DMS53 (cell line): ENCODE data around the gene ZNF846.
"Not testable (repeated sequence)": the region's sequence is repeated elsewhere in the genome, so short reads cannot be mapped to it uniquely, and the experiment has no call there.

Source experiments
- DNase-seq: peaks from one replicate; lab custom pipeline; 2025; lab: John Stamatoyannopoulos, UW

Gene ZNF846

GRCh38 chr19:9768175-9769112 lies at the start of gene ZNF846:
TSS of gene ZNF846 (minus strand) at chr19:9768738. CDS start at chr19:9764950, 3,788 bp downstream.
- DNase-seq, result peak; percentile 97

DNA sequence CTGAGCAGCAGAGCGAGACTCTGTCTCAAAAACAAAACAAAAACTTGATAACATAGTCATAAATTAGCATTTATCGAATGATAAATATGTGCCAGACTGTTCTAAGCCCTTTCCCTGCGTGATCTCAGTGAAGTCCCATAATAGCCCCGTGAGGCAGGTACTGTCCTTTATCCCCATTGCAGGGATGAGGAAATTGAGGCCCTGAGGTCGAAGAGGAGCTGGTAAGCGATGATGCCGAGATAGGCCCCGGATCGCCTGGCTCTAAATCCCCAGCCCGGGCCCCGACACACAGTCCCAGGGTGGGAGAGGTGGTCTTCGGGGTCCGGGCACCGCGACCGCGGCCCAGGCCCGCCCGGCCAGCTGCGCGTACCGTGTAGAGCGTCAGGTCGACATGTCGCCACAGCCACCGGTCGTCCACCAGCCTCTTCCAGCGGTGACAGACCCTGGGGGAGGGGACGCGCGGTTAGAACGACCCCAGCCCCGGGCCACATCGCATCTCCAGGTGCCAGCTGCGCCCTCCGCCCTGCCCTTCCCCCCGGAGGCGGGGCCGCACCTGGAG lies 49.7 kb upstream of the ZNF846 start:
- no peak for DNase-seq

DNA sequence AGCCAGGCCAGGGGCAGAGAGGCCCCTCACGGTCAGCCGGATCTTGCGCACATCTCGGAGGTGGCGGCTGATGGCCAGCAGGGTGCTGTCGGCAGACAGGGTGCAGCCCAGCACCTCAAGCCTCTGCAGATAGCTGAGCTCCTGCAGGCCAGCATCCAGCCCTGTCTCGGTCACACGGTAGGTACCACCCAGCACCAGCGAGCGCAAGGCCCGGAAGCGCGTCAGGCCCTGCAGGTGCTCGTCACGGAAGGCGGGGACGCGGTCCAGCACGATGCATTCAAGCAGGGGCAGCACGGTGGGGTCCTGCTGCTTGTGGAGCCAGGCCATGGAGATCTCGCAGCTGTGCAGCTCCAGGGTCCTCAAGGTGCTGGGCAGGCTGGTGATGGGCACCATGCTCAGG lies 42.6 kb upstream of the ZNF846 start:
- DNase-seq, result no peak

DNA sequence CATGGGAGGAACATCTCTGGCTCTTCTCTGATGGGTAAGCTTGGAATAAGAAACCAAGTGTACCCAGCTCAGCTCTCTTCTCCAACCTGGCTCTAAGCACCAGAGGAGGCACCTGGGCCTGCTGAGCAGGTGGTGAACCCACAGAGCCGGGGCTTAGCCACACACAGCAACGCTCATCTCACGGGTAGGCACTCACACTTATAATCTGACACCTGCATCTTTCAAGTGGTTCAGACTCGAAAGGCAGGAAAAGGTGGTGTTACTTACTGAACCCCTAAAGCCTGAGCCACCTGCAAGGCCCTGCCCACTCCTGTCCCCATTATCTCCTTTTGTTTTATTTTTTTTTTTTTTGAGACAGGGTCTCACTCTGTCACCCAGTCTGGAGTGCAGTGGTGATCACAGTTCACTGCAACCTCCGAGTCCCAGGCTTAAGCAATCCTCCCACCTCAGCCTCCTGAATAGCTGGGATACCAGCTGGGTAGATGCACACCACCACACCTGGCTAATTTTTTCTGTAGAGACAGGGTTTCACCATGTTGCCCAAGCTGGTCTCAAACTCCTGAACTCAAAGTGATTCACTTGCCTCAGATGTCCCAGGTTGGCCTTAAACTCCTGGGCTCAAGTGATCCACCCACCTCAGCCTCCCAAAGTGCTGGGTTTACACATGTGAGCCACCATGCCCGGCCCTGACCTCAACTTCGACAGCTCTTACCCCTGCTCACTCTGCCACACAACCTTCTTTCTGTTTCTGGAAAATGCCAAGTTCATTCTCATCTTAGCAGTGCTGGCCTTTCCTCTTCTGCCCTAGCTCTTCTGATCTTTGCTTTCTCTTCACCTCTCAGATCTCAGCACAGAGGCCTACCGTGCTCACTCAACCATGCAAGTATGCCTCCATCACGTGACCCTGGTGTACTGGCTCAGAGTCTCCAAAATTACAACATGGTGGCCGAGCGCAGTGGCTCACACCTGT lies 40.6 kb upstream of the ZNF846 start:
- no peak for DNase-seq

- no peak for DNase-seq
Measured at GRCh38 chr19:9806803-9807202, 38.3 kb upstream of the ZNF846 start.

GRCh38 chr19:9801976-9802375 lies 33.4 kb upstream of the ZNF846 start:
- no peak for DNase-seq

GRCh38 chr19:9799162-9799561 lies 30.6 kb upstream of the ZNF846 start:
- no peak for DNase-seq

DNA sequence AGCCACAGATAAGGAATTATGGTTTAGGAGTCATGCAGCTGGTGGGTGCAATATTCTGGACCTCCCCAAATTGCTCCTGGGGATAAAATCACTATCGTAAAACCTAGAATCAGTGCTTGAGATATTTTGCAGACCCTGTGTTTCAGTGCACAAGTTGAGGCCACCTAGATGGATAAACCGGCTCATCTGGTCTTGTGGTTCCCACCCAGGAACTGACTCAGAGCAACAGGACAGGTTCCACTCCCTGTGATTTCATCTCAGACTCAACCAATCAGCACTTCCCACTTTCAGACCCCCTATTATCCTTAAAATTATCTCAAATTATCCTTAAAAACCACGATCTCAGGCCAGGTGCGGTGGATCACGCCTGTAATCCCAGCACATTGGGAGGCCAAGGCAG lies 29.3 kb upstream of the ZNF846 start:
- no peak for DNase-seq

- peak; percentile 93 for DNase-seq
Measured at GRCh38 chr19:9796113-9796773, 27.7 kb upstream of the ZNF846 start.

GRCh38 chr19:9793071-9793591 lies 24.6 kb upstream of the ZNF846 start:
- DNase-seq, result peak; percentile 68

- DNase-seq, result peak; percentile 95
Measured at GRCh38 chr19:9792206-9793070, 23.9 kb upstream of the ZNF846 start.

DNA sequence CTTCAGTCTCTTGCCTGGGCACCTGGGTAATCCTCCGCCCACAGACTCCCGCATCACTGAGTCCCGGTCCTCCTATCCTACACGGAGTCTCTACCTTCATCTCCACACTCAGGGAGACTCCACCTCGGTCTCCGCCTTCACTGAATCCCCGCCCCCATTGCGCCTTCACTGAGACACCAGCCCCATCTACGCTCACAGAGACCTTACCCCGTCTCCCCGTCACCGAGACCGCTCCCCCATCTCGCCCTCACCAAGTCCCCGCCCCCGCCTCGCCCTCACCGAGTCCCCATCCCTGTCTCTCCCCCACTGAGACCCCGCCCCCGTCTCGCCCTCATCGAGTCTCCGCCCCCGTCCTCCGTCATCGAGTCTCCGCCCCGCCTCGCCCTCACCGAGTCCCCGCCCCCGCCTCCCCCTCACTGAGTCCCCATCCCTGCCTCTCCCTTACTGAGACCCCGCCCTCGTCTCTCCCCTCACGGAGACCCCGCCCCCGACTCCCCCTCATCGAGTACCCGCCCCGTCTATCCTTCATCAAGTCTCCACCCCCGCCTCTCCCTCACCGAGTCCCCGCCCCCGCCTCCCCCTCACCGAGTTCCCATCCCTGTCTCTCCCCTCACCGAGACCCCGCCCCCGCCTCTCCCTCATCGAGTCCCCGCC lies 23.1 kb upstream of the ZNF846 start:
- DNase-seq, result peak; percentile 95

DNA sequence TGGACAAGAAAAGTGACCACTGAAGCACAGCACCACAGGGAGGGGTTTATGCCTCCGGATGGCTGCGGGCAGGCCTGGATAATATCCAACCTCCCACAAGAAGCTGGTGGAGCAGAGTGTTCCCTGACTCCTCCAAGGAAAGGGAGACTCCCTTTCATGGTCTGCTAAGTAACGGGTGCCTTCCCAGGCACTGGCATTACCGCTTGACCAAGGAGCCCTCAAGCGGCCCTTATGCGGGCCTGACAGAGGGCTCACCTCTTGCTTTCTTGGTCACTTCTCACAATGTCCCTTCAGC lies 22.5 kb upstream of the ZNF846 start:
- not testable (repeated sequence) for DNase-seq

DNA sequence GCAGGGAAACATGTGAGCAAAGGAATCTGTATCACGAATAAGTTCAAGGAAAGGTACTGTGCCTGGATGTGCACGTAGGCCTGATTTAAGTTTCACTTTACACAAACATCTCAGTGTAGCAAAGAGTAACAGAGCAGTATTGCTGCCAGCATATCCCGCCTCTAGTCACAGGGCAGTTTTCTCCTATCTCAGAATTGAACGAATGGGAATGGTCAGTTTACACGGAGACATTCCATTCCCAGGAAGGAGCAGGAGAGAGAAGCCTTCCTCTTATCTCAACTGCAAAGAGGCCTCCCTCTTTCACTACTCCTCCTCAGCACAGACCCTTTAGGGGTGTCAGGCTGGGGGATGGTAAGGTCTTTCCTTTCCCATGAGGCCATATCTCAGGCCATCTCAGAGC lies 21.0 kb upstream of the ZNF846 start:
- DNase-seq, result not testable (repeated sequence)

DNA sequence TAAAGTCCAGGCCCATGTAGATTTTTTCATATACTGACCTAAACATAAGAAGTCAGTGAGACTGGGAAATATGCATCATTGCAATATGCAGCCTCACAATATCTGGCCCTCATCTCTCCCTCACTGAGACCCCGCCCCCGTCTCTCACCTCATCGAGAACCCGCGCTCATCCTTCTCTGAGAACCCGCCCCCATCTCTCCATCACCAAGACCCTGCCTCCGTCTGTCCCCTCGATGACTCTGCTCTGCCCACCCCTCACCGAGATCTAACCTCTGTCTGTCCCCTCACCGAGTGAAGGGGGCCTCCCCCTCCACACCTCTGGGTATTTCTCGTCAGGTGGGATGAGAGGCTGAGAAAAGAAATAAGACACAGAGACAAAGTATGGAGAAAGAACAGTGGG lies 20.5 kb upstream of the ZNF846 start:
- DNase-seq, result no peak

- not testable (repeated sequence) for DNase-seq
Measured at GRCh38 chr19:9788604-9789003, 20.1 kb upstream of the ZNF846 start.

GRCh38 chr19:9786819-9787218 lies 18.3 kb upstream of the ZNF846 start:
- DNase-seq, result no peak

GRCh38 chr19:9786342-9786741 lies 17.8 kb upstream of the ZNF846 start:
- DNase-seq, result no peak

DNA sequence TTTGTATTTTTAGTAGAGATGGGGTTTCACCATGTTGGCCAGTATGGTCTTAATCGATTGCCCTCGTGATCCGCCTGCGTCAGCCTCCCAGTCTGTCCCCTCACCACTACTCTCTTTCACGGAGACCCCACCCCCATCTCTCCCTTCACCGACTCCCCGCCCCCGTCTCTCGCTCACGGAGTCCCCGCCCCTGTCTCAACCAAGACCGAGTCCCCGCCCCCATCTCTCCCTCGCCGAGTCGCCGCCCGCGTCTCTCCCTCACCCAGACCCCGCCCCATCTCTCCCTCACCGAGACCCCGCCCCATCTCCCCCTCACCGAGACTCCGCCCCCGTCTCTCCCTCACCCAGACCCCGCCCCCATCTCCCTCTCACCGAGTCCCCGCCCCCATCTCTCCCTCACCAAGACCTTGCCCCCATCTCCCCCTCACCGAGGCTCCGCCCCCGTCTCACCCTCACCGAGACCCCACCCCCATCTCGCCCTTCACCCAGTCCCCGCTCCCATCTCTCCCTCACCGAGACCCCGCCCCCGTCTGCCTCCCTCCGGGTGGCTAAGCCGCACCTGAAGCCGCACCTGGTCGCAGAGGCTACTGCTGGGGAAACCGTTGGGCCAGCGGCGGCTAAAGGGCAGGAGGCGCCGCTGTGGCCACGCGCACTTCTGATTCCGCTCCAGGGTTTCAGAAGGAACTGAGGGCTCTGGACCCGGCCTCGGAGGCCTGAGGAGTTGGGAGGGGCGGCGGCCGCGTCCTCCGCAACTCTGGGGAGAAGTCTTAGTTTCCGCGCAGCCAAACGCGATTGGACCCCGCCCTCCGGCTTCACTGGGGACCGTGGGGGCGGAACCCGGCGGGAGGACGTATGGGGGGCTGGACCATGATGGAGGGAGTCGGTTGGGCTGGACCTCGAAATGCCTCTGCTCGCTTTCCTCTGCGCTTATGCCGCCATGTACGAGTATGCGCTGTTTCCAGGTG lies 17.1 kb upstream of the ZNF846 start:
- DNase-seq, result peak; percentile 99
